K562 (cell line): ENCODE measurements around the gene SLC25A21. TPM values are rescaled to one million over a fixed set of nuclear protein-coding genes. Genes with fewer than 3 reads are reported as not detected.

Source experiments
- ATAC-seq: fragments of 200-7000 bp; cut with Tn5 transposase; 3 replicates; pipeline ENCODE4 v1.9.1; 2020; ENCODE audit warnings: moderate library complexity
- BruUV-seq: library from RNA; stranded (reverse); fragments of 400-500 nt; replicated peaks from 2 replicates; lab custom pipeline; 2021; lab: Mats Ljungman, UMichigan
- CTCF ChIA-PET: fragments of 300-600 bp; formaldehyde crosslinking; extraction: SDS; loops from one replicate; lab custom pipeline; 2021; ENCODE audit warnings: low intra/inter-chr PET ratio; lab: Yijun Ruan, JAX
- POLR2A ChIA-PET: fragments of 300-600, 350-650 bp; sonication (Branson Sonifier 250); formaldehyde crosslinking; extraction: SDS; loops from one replicate; lab custom pipeline; 2021; ENCODE audit warnings: antibody characterized with exemption, inconsistent platforms; lab: Yijun Ruan, JAX
- DNase-seq, 4 experiments: peaks; one replicate each; pipeline versions ENCODE4 v3.0.0 to v3.0.0-alpha.2; 2011 to 2018; ENCODE audit warnings: low spot score in 3 of 4, mixed read lengths in 3 of 4; ENCODE audit errors: extremely low read depth in 1 of 4
- FAIRE-seq: peaks from 2 replicates; lab custom pipeline; 2011; peaks lifted over from hg19 to GRCh38; lab: Jason Lieb, UNC
- H2AFZ ChIP-seq: 2 replicates; pipeline ENCODE4 v1.6.0; 2011; ENCODE audit warnings: low read depth, low read length, control low read depth, inconsistent platforms
- H3K27ac ChIP-seq: fragments of 200-600 bp; 3 replicates; pipeline ENCODE4 v1.8.0; 2011; ENCODE audit warnings: low read depth, mild to moderate bottlenecking, control low read depth, inconsistent platforms, low read length, moderate library complexity, mixed read lengths; ENCODE audit errors: extremely low read depth
- H3K27me3 ChIP-seq, 2 experiments: fragments of 300-600 bp in 1 of 2; 2 replicates in 1 of 2; 3 replicates in 1 of 2; pipeline versions ENCODE4 v1.6.0 to v1.8.0; 2011; ENCODE audit warnings: inconsistent platforms in 2 of 2, low read length in 2 of 2, mild to moderate bottlenecking in 1 of 2, mixed read lengths in 1 of 2, moderate library complexity in 1 of 2; ENCODE audit not compliant: control insufficient read depth in 2 of 2, insufficient read depth in 2 of 2
- H3K36me3 ChIP-seq: fragments of 300-600 bp; 3 replicates; pipeline ENCODE4 v1.8.0; 2011; ENCODE audit warnings: mild to moderate bottlenecking, low read length, inconsistent platforms; ENCODE audit not compliant: control insufficient read depth, insufficient read depth
- H3K4me1 ChIP-seq, 2 experiments: fragments of 200-600 bp in 1 of 2; replicated peaks in 1 of 2; 2 replicates in 1 of 2; 3 replicates in 1 of 2; pipeline versions ENCODE4 v1.5.1 to v1.8.0; 2011; ENCODE audit warnings: inconsistent platforms in 2 of 2, low read length in 2 of 2, mild to moderate bottlenecking in 1 of 2, mixed read lengths in 1 of 2, moderate library complexity in 1 of 2; ENCODE audit not compliant: control insufficient read depth in 2 of 2, insufficient read depth in 2 of 2
- H3K4me2 ChIP-seq: 2 replicates; pipeline ENCODE4 v1.6.1; 2011; ENCODE audit warnings: low read length, control low read depth, inconsistent platforms, mixed read lengths; ENCODE audit not compliant: insufficient read depth
- H3K4me3 ChIP-seq: fragments of 200-600 bp; sonication (generic), shearing (Covaris generic); 2 replicates; pipeline ENCODE4 v1.5.1; 2016; ENCODE audit warnings: control low read depth, inconsistent platforms
- H3K79me2 ChIP-seq: fragments of 200-600 bp; 3 replicates; pipeline ENCODE4 v1.8.0; 2011; ENCODE audit warnings: low read length, inconsistent platforms; ENCODE audit not compliant: control insufficient read depth, insufficient read depth
- H3K9ac ChIP-seq, 2 experiments: 2 replicates each; pipeline versions ENCODE4 v1.6.0 to v1.6.1; 2011; ENCODE audit warnings: low read depth in 2 of 2, low read length in 2 of 2, control low read depth in 1 of 2, inconsistent platforms in 1 of 2, mild to moderate bottlenecking in 1 of 2, mixed read lengths in 1 of 2; ENCODE audit not compliant: insufficient read depth in 1 of 2
- H3K9me1 ChIP-seq: one replicate; pipeline ENCODE4 v1.6.0; 2011; ENCODE audit warnings: inconsistent platforms, mild to moderate bottlenecking, low read length, moderate library complexity; ENCODE audit not compliant: control insufficient read depth, insufficient read depth
- H3K9me3 ChIP-seq: replicated peaks from 2 replicates; pipeline ENCODE4 v1.5.1; 2011; ENCODE audit warnings: low read depth, low read length, inconsistent platforms; ENCODE audit not compliant: control insufficient read depth, insufficient read depth
- H4K20me1 ChIP-seq: replicated peaks from 2 replicates; pipeline ENCODE4 v1.6.1; 2011; ENCODE audit warnings: low read length, inconsistent platforms, mixed read lengths; ENCODE audit not compliant: control insufficient read depth, insufficient read depth
- ELK3 ChIP-seq: fragments of 450-650 bp; formaldehyde crosslinking; IDR thresholded peaks from 2 replicates; pipeline ENCODE4 v1.4.0; 2020; ENCODE audit warnings: mild to moderate bottlenecking
- ZNF639 ChIP-seq, 2 experiments: fragments of 200-800 bp in 1 of 2; sonication (Bioruptor generic) in 1 of 2; sonication (generic) in 1 of 2; formaldehyde crosslinking in 1 of 2; IDR thresholded peaks in 1 of 2; conservative IDR thresholded peaks in 1 of 2; 2 replicates each; pipeline versions ENCODE4 v1.5.0 to v1.6.1; 2016 to 2020; ENCODE audit warnings: missing compliant biosample characterization in 1 of 2, missing genetic modification characterization in 1 of 2, missing genetic modification reagents in 1 of 2
- WGBS: fragments of 100-300 bp; shearing (Covaris generic); methylation state at CpG from one replicate; pipeline ENCODE4 v1.1.6; 2016; ENCODE audit warnings: low coverage, mixed read lengths; ENCODE audit not compliant: insufficient coverage; ENCODE audit errors: missing lambda C conversion rate; 5-methylcytosine and 5-hydroxymethylcytosine counted together
- in situ Hi-C: fragments of 300-500 bp; cut with MboI; formaldehyde crosslinking; loops from 4 replicates; pipeline ENCODE4 v1.15.0; 2018; ENCODE audit warnings: inconsistent platforms, mixed read lengths
- intact Hi-C: fragments of 100-400 bp; cut with micrococcal nuclease; formaldehyde crosslinking; loops from 2 replicates; pipeline ENCODE4 v1.14.2; 2022
- polyA plus RNA-seq, 8 experiments: library from polyadenylated mRNA; depleted of rRNA in 4 of 8; stranded (reverse) in 5 of 8; unstranded in 3 of 8; fragments of >200 nt; fragmentation: Nextera tagmentation in 2 of 8; fragmentation: Illumina TruSeq in 1 of 8; extraction: Ambion mirVana in 2 of 8; extraction: Trizol in 1 of 8; gene quantifications; 2 replicates each; pipeline versions ENCODE4 v1.2.1 to v1.2.3, GENCODE V29; 2011 to 2014; ENCODE audit warnings: inconsistent platforms in 1 of 8, missing spikeins in 1 of 8
- total RNA-seq, 7 experiments: library from RNA; depleted of rRNA in 6 of 7; stranded (reverse); fragments of >200 nt in 6 of 7; fragmentation: Illumina TruSeq in 2 of 7; extraction: Trizol in 2 of 7; gene quantifications; 2 replicates each; pipeline versions ENCODE4 v1.2.1 to v1.2.3, GENCODE V29; 2011 to 2021; ENCODE audit warnings: low replicate concordance in 1 of 7

SLC25A21 gene
- total and polyA plus RNA-seq, 9 of the 15 experiments (the other 6 are each of a cell fraction or from before 2014, with no cell fraction given), result 15.2 to 46.7 (median 28.7) TPM

GRCh38 chr14:36979863-36980262 is 192.5 kb downstream of the SLC25A21 start:
- FAIRE-seq, result no peak

More at GRCh38 chr14:36979863-36980262, 192.5 kb downstream of the SLC25A21 start:
- Histone ChIP-seq H3K9ac (no peak overlapping the region), H2AFZ (no peak overlapping the region), H3K27me3 (no peaks in the 10 kb centered on the region), H3K27ac (no peak overlapping the region), H3K4me3 (no peak overlapping the region), H3K4me1 (peaks cover 0 to 28% of the 10 kb centered on the region in 2 experiments; a peak in 3 of 5 replicates), H3K36me3 (no peaks in the 10 kb centered on the region), H4K20me1 (no peaks in the 10 kb centered on the region), H3K9me1 (no peaks in the 10 kb centered on the region), H3K79me2 (peaks cover 11% of the 10 kb centered on the region)
- 50% methylated on average over 3 of the region's 3 CpGs for WGBS
- DNase-seq, result no peak
- ATAC-seq, result no peak
- intact Hi-C loops, result loop anchor here (10.0 kb wide), 1 partner anchor 215 kb away; the partner anchor contains the start of gene MIPOL1
- POLR2A ChIA-PET, result no interaction called here
- in situ Hi-C loops, result no loop called here
- CTCF ChIA-PET, result no interaction called here
- no peak for TF ChIP-seq ZNF639 (CRISPR knock-in tag; conservative IDR thresholded peaks at IDR 0.05 in 1 of 2, IDR thresholded peaks at IDR 0.05 in 1 of 2)
- TF ChIP-seq ELK3, result no peak
- TF ChIP-seq, all 486 proteins: peak for 0
- H3K9me3 ChIP-seq, result no peaks in the 10 kb centered on the region
- BruUV-seq, result no TSS peak
- no peak overlapping the region for H3K4me2 ChIP-seq
